AG04449 (cell line): Measurements from ENCODE around the gene SLC12A8.

Experiments
- CTCF ChIA-PET: fragments of 350-600 bp; formaldehyde crosslinking; extraction: SDS; loops from one replicate; lab custom pipeline; 2021; ENCODE audit warnings: antibody characterized with exemption; lab: Yijun Ruan, JAX
- POLR2A ChIA-PET: fragments of 400-600, 350-600 bp; formaldehyde crosslinking; extraction: SDS; loops from one replicate; lab custom pipeline; 2020; ENCODE audit warnings: antibody characterized with exemption, inconsistent platforms; lab: Yijun Ruan, JAX
- DNase-seq: peaks from one replicate; pipeline ENCODE4 v3.0.0-alpha.2; 2010; ENCODE audit warnings: low read depth, low spot score
- H3K4me3 ChIP-seq: 2 replicates; pipeline ENCODE4 v1.5.1; 2011; ENCODE audit warnings: low read depth, mild to moderate bottlenecking, control low read depth, low read length
- TF ChIP-seq, protein P1 (sequence below): IDR thresholded peaks from one replicate; pipeline ENCODE4 v1.5.1; 2011; ENCODE audit warnings: mild to moderate bottlenecking, moderate library complexity, low read length, control low read depth, inconsistent platforms; ENCODE audit not compliant: insufficient read depth; ENCODE audit errors: missing control alignments

SLC12A8 gene

GRCh38 chr3:125192190-125193035 is 20.1 kb downstream of the SLC12A8 start:
- TF ChIP-seq, protein P1, sequence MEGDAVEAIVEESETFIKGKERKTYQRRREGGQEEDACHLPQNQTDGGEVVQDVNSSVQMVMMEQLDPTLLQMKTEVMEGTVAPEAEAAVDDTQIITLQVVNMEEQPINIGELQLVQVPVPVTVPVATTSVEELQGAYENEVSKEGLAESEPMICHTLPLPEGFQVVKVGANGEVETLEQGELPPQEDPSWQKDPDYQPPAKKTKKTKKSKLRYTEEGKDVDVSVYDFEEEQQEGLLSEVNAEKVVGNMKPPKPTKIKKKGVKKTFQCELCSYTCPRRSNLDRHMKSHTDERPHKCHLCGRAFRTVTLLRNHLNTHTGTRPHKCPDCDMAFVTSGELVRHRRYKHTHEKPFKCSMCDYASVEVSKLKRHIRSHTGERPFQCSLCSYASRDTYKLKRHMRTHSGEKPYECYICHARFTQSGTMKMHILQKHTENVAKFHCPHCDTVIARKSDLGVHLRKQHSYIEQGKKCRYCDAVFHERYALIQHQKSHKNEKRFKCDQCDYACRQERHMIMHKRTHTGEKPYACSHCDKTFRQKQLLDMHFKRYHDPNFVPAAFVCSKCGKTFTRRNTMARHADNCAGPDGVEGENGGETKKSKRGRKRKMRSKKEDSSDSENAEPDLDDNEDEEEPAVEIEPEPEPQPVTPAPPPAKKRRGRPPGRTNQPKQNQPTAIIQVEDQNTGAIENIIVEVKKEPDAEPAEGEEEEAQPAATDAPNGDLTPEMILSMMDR, result peak; percentile 6
- ChIA-PET CTCF (interaction anchor here (1.0 to 1.7 kb wide), 4 partner anchors 14 to 394 kb away, joined by 3 to 4 read pairs (median 3); no protein-coding TSS in a partner anchor), POLR2A (no interaction called here)
- no peak overlapping the region for H3K4me3 ChIP-seq
- no peak for DNase-seq

DNA sequence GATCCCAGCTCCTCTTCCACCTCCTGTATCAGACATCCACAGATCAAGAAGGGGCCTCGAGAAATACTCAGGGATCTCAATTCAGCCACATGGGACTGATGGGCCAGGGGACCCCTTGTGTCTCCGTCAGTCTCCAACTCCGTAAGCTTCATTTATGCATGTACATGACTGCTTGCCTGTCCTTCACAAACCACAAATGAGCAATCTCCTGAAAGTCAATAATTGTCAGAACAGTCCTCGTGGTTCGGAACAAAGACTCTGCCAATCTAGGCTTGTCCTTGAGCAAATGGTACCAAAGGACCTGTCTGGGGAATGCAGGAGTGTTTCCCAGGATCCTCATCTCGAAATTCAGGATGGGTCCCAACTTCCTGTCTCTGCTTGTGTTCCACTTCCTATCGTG is 20.8 kb downstream of the SLC12A8 start:
- no peak for DNase-seq
- ChIA-PET CTCF (interaction anchor here (0.8 to 1.2 kb wide), 3 partner anchors 11 to 179 kb away, joined by 3 read pairs; no protein-coding TSS in a partner anchor), POLR2A (no interaction called here)
- TF ChIP-seq, protein P1, result no peak
- H3K4me3 ChIP-seq, result no peak overlapping the region

DNA sequence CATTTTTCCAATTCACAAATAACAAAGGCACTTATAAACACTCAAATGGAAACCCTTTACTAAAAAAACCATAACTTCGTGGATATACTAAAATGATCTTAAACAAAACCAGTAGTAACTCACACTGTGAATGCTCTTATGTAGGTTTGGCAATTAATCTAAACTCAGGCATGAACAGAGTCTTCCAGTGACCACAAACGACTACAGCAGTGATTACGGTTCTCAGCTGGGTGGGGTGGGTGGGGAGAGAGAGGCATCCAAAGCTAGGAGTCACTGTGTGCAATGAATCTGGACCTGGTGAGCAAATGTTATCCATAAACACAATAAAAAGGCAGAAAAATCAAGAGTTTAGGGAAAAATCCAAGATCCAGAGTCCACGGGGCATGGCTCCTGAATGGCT is 21.3 kb downstream of the SLC12A8 start:
- TF ChIP-seq, protein P1, result no peak
- no peak for DNase-seq
- H3K4me3 ChIP-seq, result no peak overlapping the region
- ChIA-PET POLR2A (no interaction called here), CTCF (interaction anchor here (0.8 to 1.7 kb wide), 3 partner anchors 11 to 179 kb away, joined by 3 to 5 read pairs (median 3); no protein-coding TSS in a partner anchor)

GRCh38 chr3:125190786-125191185 is 21.8 kb downstream of the SLC12A8 start:
- TF ChIP-seq, protein P1, result no peak
- ChIA-PET POLR2A (no interaction called here), CTCF (interaction anchor here (0.8 to 1.7 kb wide), 3 partner anchors 12 to 178 kb away, joined by 3 to 5 read pairs (median 3); no protein-coding TSS in a partner anchor)
- no peak for DNase-seq
- no peak overlapping the region for H3K4me3 ChIP-seq

GRCh38 chr3:125189378-125190165 is 23.0 kb downstream of the SLC12A8 start:
- CTCF ChIA-PET, result interaction anchor here (0.8 to 1.7 kb wide), 3 partner anchors 8 to 10 kb away, joined by 3 to 5 read pairs (median 4); no protein-coding TSS in a partner anchor
- DNase-seq, result no peak
- POLR2A ChIA-PET, result no interaction called here
- TF ChIP-seq, protein P1, result no peak
- H3K4me3 ChIP-seq, result no peak overlapping the region
